ENCODE results near the gene DEAF1.

GRCh38 chr11:727859-728748, 33.1 kb upstream of the DEAF1 start:
- TF ChIP-seq JUN (CRISPR knock-in tag; IDR thresholded peaks at IDR 0.05), result no peak
- TF ChIP-seq, protein P1, sequence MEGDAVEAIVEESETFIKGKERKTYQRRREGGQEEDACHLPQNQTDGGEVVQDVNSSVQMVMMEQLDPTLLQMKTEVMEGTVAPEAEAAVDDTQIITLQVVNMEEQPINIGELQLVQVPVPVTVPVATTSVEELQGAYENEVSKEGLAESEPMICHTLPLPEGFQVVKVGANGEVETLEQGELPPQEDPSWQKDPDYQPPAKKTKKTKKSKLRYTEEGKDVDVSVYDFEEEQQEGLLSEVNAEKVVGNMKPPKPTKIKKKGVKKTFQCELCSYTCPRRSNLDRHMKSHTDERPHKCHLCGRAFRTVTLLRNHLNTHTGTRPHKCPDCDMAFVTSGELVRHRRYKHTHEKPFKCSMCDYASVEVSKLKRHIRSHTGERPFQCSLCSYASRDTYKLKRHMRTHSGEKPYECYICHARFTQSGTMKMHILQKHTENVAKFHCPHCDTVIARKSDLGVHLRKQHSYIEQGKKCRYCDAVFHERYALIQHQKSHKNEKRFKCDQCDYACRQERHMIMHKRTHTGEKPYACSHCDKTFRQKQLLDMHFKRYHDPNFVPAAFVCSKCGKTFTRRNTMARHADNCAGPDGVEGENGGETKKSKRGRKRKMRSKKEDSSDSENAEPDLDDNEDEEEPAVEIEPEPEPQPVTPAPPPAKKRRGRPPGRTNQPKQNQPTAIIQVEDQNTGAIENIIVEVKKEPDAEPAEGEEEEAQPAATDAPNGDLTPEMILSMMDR (IDR thresholded peaks at IDR 0.05), result peak; percentile 96
- TF ChIP-seq, protein P2, sequence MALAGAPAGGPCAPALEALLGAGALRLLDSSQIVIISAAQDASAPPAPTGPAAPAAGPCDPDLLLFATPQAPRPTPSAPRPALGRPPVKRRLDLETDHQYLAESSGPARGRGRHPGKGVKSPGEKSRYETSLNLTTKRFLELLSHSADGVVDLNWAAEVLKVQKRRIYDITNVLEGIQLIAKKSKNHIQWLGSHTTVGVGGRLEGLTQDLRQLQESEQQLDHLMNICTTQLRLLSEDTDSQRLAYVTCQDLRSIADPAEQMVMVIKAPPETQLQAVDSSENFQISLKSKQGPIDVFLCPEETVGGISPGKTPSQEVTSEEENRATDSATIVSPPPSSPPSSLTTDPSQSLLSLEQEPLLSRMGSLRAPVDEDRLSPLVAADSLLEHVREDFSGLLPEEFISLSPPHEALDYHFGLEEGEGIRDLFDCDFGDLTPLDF (CRISPR knock-in tag; IDR thresholded peaks at IDR 0.05), result no peak

Data from WTC11 (cell line).